H1 (cell line): ENCODE results near the gene TPT1. TPM values are rescaled to one million over a fixed set of nuclear protein-coding genes. Genes with fewer than 3 reads are reported as not detected.

Experiments used
- polyA plus RNA-seq, 7 experiments: library from polyadenylated mRNA; depleted of rRNA in 3 of 7; stranded (reverse) in 5 of 7; unstranded in 2 of 7; fragments of >200 nt in 5 of 7; fragments of 200-250 nt in 2 of 7; gene quantifications; 1 replicate in 5 of 7; 2 replicates in 1 of 7; 4 replicates in 1 of 7; pipeline versions ENCODE4 v1.2.1 to v1.2.3, GENCODE V29; 2011 to 2013; ENCODE audit warnings: missing spikeins in 2 of 7, mixed read lengths in 2 of 7
- total RNA-seq: library from RNA; stranded (reverse); fragmentation: NEBNext Ultra II Directional; extraction: Animal tissue kit (Norgen Biotek cat#: 25700); gene quantifications from 2 replicates; pipeline ENCODE4 v1.2.1, GENCODE V29; 2021
- TF ChIP-seq, protein P1 (sequence below): fragments of 300-600 bp; sonication (generic); IDR thresholded peaks from 2 replicates; pipeline ENCODE4 v1.7.1; 2012; ENCODE audit warnings: low read length, moderate library complexity, mild to moderate bottlenecking, inconsistent platforms; ENCODE audit not compliant: insufficient replicate concordance

TPT1 gene
- total and polyA plus RNA-seq, 2 of the 8 experiments (the other 6 are each of a cell fraction or from before 2014, with no cell fraction given), result 2,245 to 2,279 TPM

DNA sequence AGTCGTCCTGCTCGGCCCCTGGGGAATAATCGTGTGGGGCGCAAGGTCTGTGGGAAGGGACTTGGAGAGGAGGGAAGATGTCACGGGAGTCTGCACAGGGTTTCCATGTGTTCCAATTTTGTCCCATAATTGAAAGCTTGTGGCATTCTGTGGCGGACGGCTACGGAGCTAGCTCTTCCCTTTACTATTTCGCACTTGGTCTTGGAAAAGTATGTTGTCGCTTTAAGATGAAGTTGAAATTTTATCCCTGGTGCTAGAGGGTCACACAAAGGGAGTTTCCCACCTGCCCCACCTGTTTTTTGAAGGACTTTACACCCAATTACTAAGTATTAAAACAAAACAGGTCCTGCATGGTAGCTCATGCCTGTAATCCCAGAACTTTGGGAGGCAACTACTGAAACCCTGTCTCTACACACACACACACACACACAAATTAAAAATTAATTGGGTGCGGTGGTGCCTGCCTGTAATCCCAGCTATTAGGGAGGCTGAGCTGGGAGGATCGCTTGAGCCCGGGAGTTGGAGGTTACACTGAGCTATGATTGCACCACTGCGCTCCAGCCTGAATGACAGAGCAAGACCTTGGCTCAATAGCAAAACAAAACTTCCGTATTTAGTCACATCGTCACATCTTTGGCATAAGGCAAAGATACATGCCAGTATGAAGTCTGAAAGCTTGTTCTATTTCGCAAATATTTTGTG lies 967 bp upstream of the TPT1 start (continued):
- TF ChIP-seq, protein P1, sequence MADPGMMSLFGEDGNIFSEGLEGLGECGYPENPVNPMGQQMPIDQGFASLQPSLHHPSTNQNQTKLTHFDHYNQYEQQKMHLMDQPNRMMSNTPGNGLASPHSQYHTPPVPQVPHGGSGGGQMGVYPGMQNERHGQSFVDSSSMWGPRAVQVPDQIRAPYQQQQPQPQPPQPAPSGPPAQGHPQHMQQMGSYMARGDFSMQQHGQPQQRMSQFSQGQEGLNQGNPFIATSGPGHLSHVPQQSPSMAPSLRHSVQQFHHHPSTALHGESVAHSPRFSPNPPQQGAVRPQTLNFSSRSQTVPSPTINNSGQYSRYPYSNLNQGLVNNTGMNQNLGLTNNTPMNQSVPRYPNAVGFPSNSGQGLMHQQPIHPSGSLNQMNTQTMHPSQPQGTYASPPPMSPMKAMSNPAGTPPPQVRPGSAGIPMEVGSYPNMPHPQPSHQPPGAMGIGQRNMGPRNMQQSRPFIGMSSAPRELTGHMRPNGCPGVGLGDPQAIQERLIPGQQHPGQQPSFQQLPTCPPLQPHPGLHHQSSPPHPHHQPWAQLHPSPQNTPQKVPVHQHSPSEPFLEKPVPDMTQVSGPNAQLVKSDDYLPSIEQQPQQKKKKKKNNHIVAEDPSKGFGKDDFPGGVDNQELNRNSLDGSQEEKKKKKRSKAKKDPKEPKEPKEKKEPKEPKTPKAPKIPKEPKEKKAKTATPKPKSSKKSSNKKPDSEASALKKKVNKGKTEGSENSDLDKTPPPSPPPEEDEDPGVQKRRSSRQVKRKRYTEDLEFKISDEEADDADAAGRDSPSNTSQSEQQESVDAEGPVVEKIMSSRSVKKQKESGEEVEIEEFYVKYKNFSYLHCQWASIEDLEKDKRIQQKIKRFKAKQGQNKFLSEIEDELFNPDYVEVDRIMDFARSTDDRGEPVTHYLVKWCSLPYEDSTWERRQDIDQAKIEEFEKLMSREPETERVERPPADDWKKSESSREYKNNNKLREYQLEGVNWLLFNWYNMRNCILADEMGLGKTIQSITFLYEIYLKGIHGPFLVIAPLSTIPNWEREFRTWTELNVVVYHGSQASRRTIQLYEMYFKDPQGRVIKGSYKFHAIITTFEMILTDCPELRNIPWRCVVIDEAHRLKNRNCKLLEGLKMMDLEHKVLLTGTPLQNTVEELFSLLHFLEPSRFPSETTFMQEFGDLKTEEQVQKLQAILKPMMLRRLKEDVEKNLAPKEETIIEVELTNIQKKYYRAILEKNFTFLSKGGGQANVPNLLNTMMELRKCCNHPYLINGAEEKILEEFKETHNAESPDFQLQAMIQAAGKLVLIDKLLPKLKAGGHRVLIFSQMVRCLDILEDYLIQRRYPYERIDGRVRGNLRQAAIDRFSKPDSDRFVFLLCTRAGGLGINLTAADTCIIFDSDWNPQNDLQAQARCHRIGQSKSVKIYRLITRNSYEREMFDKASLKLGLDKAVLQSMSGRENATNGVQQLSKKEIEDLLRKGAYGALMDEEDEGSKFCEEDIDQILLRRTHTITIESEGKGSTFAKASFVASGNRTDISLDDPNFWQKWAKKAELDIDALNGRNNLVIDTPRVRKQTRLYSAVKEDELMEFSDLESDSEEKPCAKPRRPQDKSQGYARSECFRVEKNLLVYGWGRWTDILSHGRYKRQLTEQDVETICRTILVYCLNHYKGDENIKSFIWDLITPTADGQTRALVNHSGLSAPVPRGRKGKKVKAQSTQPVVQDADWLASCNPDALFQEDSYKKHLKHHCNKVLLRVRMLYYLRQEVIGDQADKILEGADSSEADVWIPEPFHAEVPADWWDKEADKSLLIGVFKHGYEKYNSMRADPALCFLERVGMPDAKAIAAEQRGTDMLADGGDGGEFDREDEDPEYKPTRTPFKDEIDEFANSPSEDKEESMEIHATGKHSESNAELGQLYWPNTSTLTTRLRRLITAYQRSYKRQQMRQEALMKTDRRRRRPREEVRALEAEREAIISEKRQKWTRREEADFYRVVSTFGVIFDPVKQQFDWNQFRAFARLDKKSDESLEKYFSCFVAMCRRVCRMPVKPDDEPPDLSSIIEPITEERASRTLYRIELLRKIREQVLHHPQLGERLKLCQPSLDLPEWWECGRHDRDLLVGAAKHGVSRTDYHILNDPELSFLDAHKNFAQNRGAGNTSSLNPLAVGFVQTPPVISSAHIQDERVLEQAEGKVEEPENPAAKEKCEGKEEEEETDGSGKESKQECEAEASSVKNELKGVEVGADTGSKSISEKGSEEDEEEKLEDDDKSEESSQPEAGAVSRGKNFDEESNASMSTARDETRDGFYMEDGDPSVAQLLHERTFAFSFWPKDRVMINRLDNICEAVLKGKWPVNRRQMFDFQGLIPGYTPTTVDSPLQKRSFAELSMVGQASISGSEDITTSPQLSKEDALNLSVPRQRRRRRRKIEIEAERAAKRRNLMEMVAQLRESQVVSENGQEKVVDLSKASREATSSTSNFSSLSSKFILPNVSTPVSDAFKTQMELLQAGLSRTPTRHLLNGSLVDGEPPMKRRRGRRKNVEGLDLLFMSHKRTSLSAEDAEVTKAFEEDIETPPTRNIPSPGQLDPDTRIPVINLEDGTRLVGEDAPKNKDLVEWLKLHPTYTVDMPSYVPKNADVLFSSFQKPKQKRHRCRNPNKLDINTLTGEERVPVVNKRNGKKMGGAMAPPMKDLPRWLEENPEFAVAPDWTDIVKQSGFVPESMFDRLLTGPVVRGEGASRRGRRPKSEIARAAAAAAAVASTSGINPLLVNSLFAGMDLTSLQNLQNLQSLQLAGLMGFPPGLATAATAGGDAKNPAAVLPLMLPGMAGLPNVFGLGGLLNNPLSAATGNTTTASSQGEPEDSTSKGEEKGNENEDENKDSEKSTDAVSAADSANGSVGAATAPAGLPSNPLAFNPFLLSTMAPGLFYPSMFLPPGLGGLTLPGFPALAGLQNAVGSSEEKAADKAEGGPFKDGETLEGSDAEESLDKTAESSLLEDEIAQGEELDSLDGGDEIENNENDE, result no peak
